Neural cell (in vitro differentiated cells): ENCODE data around the gene TEX2. TPM values are rescaled to one million over a fixed set of nuclear protein-coding genes. Genes with fewer than 3 reads are reported as not detected.

ENCODE experiments used
- H2AFZ ChIP-seq: fragments of 200-600, 300-800 bp; sonication (generic), shearing (Covaris generic); 2 replicates; pipeline ENCODE4 v1.6.0; 2014; ENCODE audit warnings: low read depth, mild to moderate bottlenecking, antibody characterized with exemption, low read length, moderate library complexity
- H3F3A ChIP-seq: fragments of 200-600 bp; shearing (Covaris generic); 2 replicates; pipeline ENCODE4 v1.6.1; 2016; ENCODE audit warnings: mild to moderate bottlenecking, moderate library complexity, mixed read lengths, antibody characterized with exemption, low read length; ENCODE audit not compliant: insufficient read depth, poor library complexity, severe bottlenecking
- H3K27ac ChIP-seq: fragments of 200-600, 300-800 bp; sonication (generic), shearing (Covaris generic); 2 replicates; pipeline ENCODE4 v1.5.1; 2014; ENCODE audit warnings: mild to moderate bottlenecking, low read length, moderate library complexity
- H3K27me3 ChIP-seq: fragments of 300-800, 200-600 bp; sonication (generic), shearing (Covaris generic); 2 replicates; pipeline ENCODE4 v1.6.0; 2014; ENCODE audit warnings: mild to moderate bottlenecking, low read depth, low read length, moderate library complexity; ENCODE audit not compliant: insufficient read depth
- H3K36me3 ChIP-seq: fragments of 300-800, 200-600 bp; sonication (generic), shearing (Covaris generic); 2 replicates; pipeline ENCODE4 v1.5.1; 2014; ENCODE audit warnings: mild to moderate bottlenecking, antibody characterized with exemption, low read length, moderate library complexity; ENCODE audit not compliant: insufficient read depth
- H3K4me2 ChIP-seq: fragments of 300-800, 200-600 bp; sonication (generic), shearing (Covaris generic); 2 replicates; pipeline ENCODE4 v1.6.0; 2014; ENCODE audit warnings: mild to moderate bottlenecking, low read length
- H3K4me3 ChIP-seq: fragments of 300-800, 200-600 bp; sonication (generic), shearing (Covaris generic); 2 replicates; pipeline ENCODE4 v1.5.1; 2014; ENCODE audit warnings: mild to moderate bottlenecking, low read length, moderate library complexity
- H3K79me2 ChIP-seq: fragments of 200-600 bp; shearing (Covaris generic); replicated peaks from 2 replicates; pipeline ENCODE4 v1.6.0; 2014; ENCODE audit warnings: mild to moderate bottlenecking, low read length, moderate library complexity; ENCODE audit not compliant: insufficient read depth
- H3K9ac ChIP-seq: fragments of 300-800, 200-600 bp; sonication (generic), shearing (Covaris generic); 2 replicates; pipeline ENCODE4 v1.6.1; 2016; ENCODE audit warnings: mild to moderate bottlenecking, low read length, mixed read lengths
- H3K9me2 ChIP-seq: fragments of 200-600 bp; shearing (Covaris generic); 2 replicates; pipeline ENCODE4 v1.6.1; 2016; ENCODE audit warnings: mild to moderate bottlenecking, low read length, mixed read lengths; ENCODE audit not compliant: insufficient read depth
- H3K9me3 ChIP-seq: fragments of 200-600, 300-800 bp; sonication (generic), shearing (Covaris generic); 2 replicates; pipeline ENCODE4 v1.6.1; 2016; ENCODE audit warnings: mild to moderate bottlenecking, mixed run types, low read length, moderate library complexity, mixed read lengths
- H4K20me1 ChIP-seq: fragments of 200-600 bp; shearing (Covaris generic); 2 replicates; pipeline ENCODE4 v1.6.1; 2016; ENCODE audit warnings: mild to moderate bottlenecking, mixed run types; ENCODE audit not compliant: insufficient read depth
- CTCF ChIP-seq: fragments of 450-650 bp; IDR thresholded peaks from 2 replicates; pipeline ENCODE4 v1.5.1; 2014; ENCODE audit warnings: antibody characterized with exemption, mild to moderate bottlenecking, moderate library complexity; ENCODE audit not compliant: poor library complexity, severe bottlenecking
- EP300 ChIP-seq: fragments of 450-650 bp; conservative IDR thresholded peaks from 2 replicates; pipeline ENCODE4 v1.6.1; 2014; ENCODE audit warnings: antibody characterized with exemption, mild to moderate bottlenecking, moderate library complexity; ENCODE audit not compliant: poor library complexity, severe bottlenecking
- EZH2 ChIP-seq: fragments of 200-600, 300-800 bp; shearing (Covaris generic), sonication (generic); IDR thresholded peaks from 2 replicates; pipeline ENCODE4 v1.6.1; 2014; ENCODE audit warnings: antibody characterized with exemption, low read length, borderline replicate concordance, mild to moderate bottlenecking; ENCODE audit not compliant: insufficient read depth, poor library complexity, severe bottlenecking
- MXI1 ChIP-seq: fragments of 450-650 bp; conservative IDR thresholded peaks from 2 replicates; pipeline ENCODE4 v1.6.1; 2014; ENCODE audit warnings: antibody characterized with exemption, mild to moderate bottlenecking; ENCODE audit not compliant: poor library complexity, severe bottlenecking
- POLR2AphosphoS5 ChIP-seq: IDR thresholded peaks from 2 replicates; pipeline ENCODE4 v1.6.1; 2012
- RAD21 ChIP-seq: fragments of 450-650 bp; conservative IDR thresholded peaks from 2 replicates; pipeline ENCODE4 v1.6.1; 2014; ENCODE audit warnings: antibody characterized with exemption, mild to moderate bottlenecking, moderate library complexity
- REST ChIP-seq: IDR thresholded peaks from 2 replicates; pipeline ENCODE4 v1.6.1; 2012; ENCODE audit warnings: borderline replicate concordance
- SMC3 ChIP-seq: fragments of 450-650 bp; conservative IDR thresholded peaks from 2 replicates; pipeline ENCODE4 v1.6.1; 2014; ENCODE audit warnings: antibody characterized with exemption, mild to moderate bottlenecking, moderate library complexity; ENCODE audit not compliant: poor library complexity
- TAF1 ChIP-seq: IDR thresholded peaks from 2 replicates; pipeline ENCODE4 v1.6.1; 2012; ENCODE audit warnings: low read depth
- polyA plus RNA-seq: library from polyadenylated mRNA; depleted of rRNA; stranded (reverse); fragments of >200 nt; gene quantifications from 2 replicates; pipeline ENCODE4 v1.2.3, GENCODE V29; 2014

The TEX2 gene
- polyA plus RNA-seq, 1 donor from 2014 or later = 19.7 TPM

- TF ChIP-seq MXI1 (no peak), TAF1 (no peak), EP300 (no peak), REST (no peak), SMC3 (no peak), EZH2 (no peak), POLR2AphosphoS5 (no peak), RAD21 (no peak), CTCF (no peak)
- H3K27me3 ChIP-seq = no peaks in the 10 kb centered on the region
- H3K4me3 ChIP-seq = no peak overlapping the region
- H4K20me1 ChIP-seq = no peaks in the 10 kb centered on the region
- H3K4me2 ChIP-seq = no peak overlapping the region
- H3K9me2 ChIP-seq = no peaks in the 10 kb centered on the region
- no peak overlapping the region for H3K9ac ChIP-seq
- H3K79me2 ChIP-seq = no peaks in the 10 kb centered on the region
- H2AFZ ChIP-seq = no peak overlapping the region
- no peaks in the 10 kb centered on the region for H3F3A ChIP-seq
- H3K9me3 ChIP-seq = no peaks in the 10 kb centered on the region
- no peak overlapping the region for H3K27ac ChIP-seq
- no peaks in the 10 kb centered on the region for H3K36me3 ChIP-seq
Observed at GRCh38 chr17:64103391-64104364, 159.4 kb downstream of the TEX2 start.

GRCh38 chr17:64102627-64103390 lies 160.3 kb downstream of the TEX2 start:
- H3K36me3 ChIP-seq = no peaks in the 10 kb centered on the region
- no peaks in the 10 kb centered on the region for H3K79me2 ChIP-seq
- H3K9me3 ChIP-seq = no peaks in the 10 kb centered on the region
- no peak overlapping the region for H2AFZ ChIP-seq
- H3K9me2 ChIP-seq = no peaks in the 10 kb centered on the region
- H3K27me3 ChIP-seq = no peaks in the 10 kb centered on the region
- H3F3A ChIP-seq = no peaks in the 10 kb centered on the region
- no peak overlapping the region for H3K27ac ChIP-seq
- TF ChIP-seq EP300 (no peak), TAF1 (no peak), POLR2AphosphoS5 (no peak), RAD21 (no peak), MXI1 (no peak), REST (no peak), CTCF (no peak), EZH2 (no peak), SMC3 (no peak)
- H3K4me2 ChIP-seq = no peak overlapping the region
- H3K4me3 ChIP-seq = no peak overlapping the region
- H4K20me1 ChIP-seq = no peaks in the 10 kb centered on the region
- no peak overlapping the region for H3K9ac ChIP-seq
